ENCODE measurements around the gene CHRNA3. TPM values are rescaled to one million over a fixed set of nuclear protein-coding genes. Genes with fewer than 3 reads are reported as not detected.

Gene CHRNA3
- polyA plus RNA-seq, 1 donor from 2014 or later = 2.4 TPM

- Histone ChIP-seq H3K79me2 (replicated peaks; ENCODE audit: insufficient read depth, low read length) (peaks cover 15% of the 10 kb centered on the region), H3F3A (ENCODE audit: insufficient read depth, low read length, poor library complexity, severe bottlenecking) (no peaks in the 10 kb centered on the region), H3K4me2 (ENCODE audit: low read length) (no peak overlapping the region), H3K27ac (ENCODE audit: low read length) (no peak overlapping the region), H3K9me3 (ENCODE audit: low read length) (no peaks in the 10 kb centered on the region), H3K27me3 (ENCODE audit: insufficient read depth, low read depth, low read length) (no peaks in the 10 kb centered on the region), H4K20me1 (ENCODE audit: insufficient read depth) (no peaks in the 10 kb centered on the region), H3K36me3 (ENCODE audit: insufficient read depth, low read length) (no peaks in the 10 kb centered on the region), H3K4me3 (ENCODE audit: low read length) (no peak overlapping the region), H3K9me2 (ENCODE audit: insufficient read depth, low read length) (no peaks in the 10 kb centered on the region), H3K9ac (ENCODE audit: low read length) (no peak overlapping the region), H2AFZ (ENCODE audit: low read depth, low read length) (no peak overlapping the region)
- TF ChIP-seq CTCF (IDR thresholded peaks at IDR 0.05; ENCODE audit: poor library complexity, severe bottlenecking) (no peak), TAF1 (IDR thresholded peaks at IDR 0.05; ENCODE audit: low read depth) (no peak), REST (IDR thresholded peaks at IDR 0.05; ENCODE audit: borderline replicate concordance) (no peak), MXI1 (conservative IDR thresholded peaks at IDR 0.05; ENCODE audit: poor library complexity, severe bottlenecking) (no peak)
Measured at GRCh38 chr15:78573416-78573815, 47.4 kb downstream of the CHRNA3 start.

GRCh38 chr15:78571382-78571781 is 49.4 kb downstream of the CHRNA3 start:
- no peaks in the 10 kb centered on the region for H3F3A ChIP-seq (ENCODE audit: insufficient read depth, low read length, poor library complexity, severe bottlenecking)
- no peaks in the 10 kb centered on the region for H3K27me3 ChIP-seq (ENCODE audit: insufficient read depth, low read depth, low read length)
- no peak overlapping the region for H3K4me2 ChIP-seq (ENCODE audit: low read length)
- no peak for TF ChIP-seq MXI1 (conservative IDR thresholded peaks at IDR 0.05; ENCODE audit: poor library complexity, severe bottlenecking)
- no peak for TF ChIP-seq EP300 (conservative IDR thresholded peaks at IDR 0.05; ENCODE audit: poor library complexity, severe bottlenecking)
- TF ChIP-seq REST (IDR thresholded peaks at IDR 0.05; ENCODE audit: borderline replicate concordance) = no peak
- no peak for TF ChIP-seq TAF1 (IDR thresholded peaks at IDR 0.05; ENCODE audit: low read depth)
- TF ChIP-seq CTCF (IDR thresholded peaks at IDR 0.05; ENCODE audit: poor library complexity, severe bottlenecking) = no peak
- no peak for TF ChIP-seq EZH2 (IDR thresholded peaks at IDR 0.05; ENCODE audit: borderline replicate concordance, insufficient read depth, low read length, poor library complexity, severe bottlenecking)
- TF ChIP-seq SMC3 (conservative IDR thresholded peaks at IDR 0.05; ENCODE audit: poor library complexity) = no peak
- TF ChIP-seq RAD21 (conservative IDR thresholded peaks at IDR 0.05) = no peak
- TF ChIP-seq POLR2AphosphoS5 (IDR thresholded peaks at IDR 0.05) = no peak
- no peak overlapping the region for H3K4me3 ChIP-seq (ENCODE audit: low read length)
- H3K27ac ChIP-seq (ENCODE audit: low read length) = no peak overlapping the region
- no peaks in the 10 kb centered on the region for H3K9me3 ChIP-seq (ENCODE audit: low read length)
- H3K9me2 ChIP-seq (ENCODE audit: insufficient read depth, low read length) = no peaks in the 10 kb centered on the region
- H4K20me1 ChIP-seq (ENCODE audit: insufficient read depth) = no peaks in the 10 kb centered on the region
- peaks cover 20% of the 10 kb centered on the region for H3K79me2 ChIP-seq (replicated peaks; ENCODE audit: insufficient read depth, low read length)
- no peak overlapping the region for H3K9ac ChIP-seq (ENCODE audit: low read length)
- H2AFZ ChIP-seq (ENCODE audit: low read depth, low read length) = no peak overlapping the region
- no peaks in the 10 kb centered on the region for H3K36me3 ChIP-seq (ENCODE audit: insufficient read depth, low read length)
